ENCODE data around the gene RBM8A. TPM values are rescaled to one million over a fixed set of nuclear protein-coding genes. Genes with fewer than 3 reads are reported as not detected.

Gene RBM8A
- total and polyA plus RNA-seq, 3 donors from 2014 or later = 123 to 174 (median 158) TPM

- Histone ChIP-seq H3K36me3 (ENCODE audit: low read depth, missing control alignments) (no peaks in the 10 kb centered on the region), H3K27ac (peak overlapping the region; percentile 80 to 81), H3K9me3 (no peaks in the 10 kb centered on the region), H3K27me3 (no peaks in the 10 kb centered on the region), H3K4me1 (peaks cover 24% of the 10 kb centered on the region), H3K4me3 (peak overlapping the region in 1 of 2 donors; percentile 76)
- intact Hi-C loops (cut with DNase I; ENCODE audit: low total_unique reads) = no loop called here
- no peak for TF ChIP-seq POLR2A (IDR thresholded peaks at IDR 0.05)
- no peak for TF ChIP-seq CTCF (IDR thresholded peaks at IDR 0.05)
- DNase-seq = no peak
- 22 to 24% methylated on average over 5 of the region's 5 CpGs for WGBS, 2 donors
These were observed 36.2 kb upstream of the RBM8A start for GRCh38 chr1:145963265-145964019.

GRCh38 chr1:145962157-145963102 is 35.1 kb upstream of the RBM8A start:
- TF ChIP-seq POLR2A (IDR thresholded peaks at IDR 0.05) (no peak), CTCF (IDR thresholded peaks at IDR 0.05) (no peak)
- Histone ChIP-seq H3K27ac (peak overlapping the region; percentile 23 to 80), H3K4me1 (peaks cover 29% of the 10 kb centered on the region), H3K36me3 (ENCODE audit: low read depth, missing control alignments) (no peaks in the 10 kb centered on the region), H3K9me3 (no peaks in the 10 kb centered on the region), H3K4me3 (peak overlapping the region; percentile 55 to 68), H3K27me3 (no peaks in the 10 kb centered on the region)
- 2 to 5% methylated on average over 15 to 34 of the region's 36 CpGs for WGBS, 2 donors
- peak; percentile 62 for DNase-seq
- intact Hi-C loops (cut with DNase I; ENCODE audit: low total_unique reads) = no loop called here

GRCh38 chr1:145961425-145962156 is 34.3 kb upstream of the RBM8A start:
- DNase-seq = peak; percentile 51

GRCh38 chr1:145961109-145961424 is 33.8 kb upstream of the RBM8A start:
- Histone ChIP-seq H3K27me3 (no peaks in the 10 kb centered on the region), H3K9me3 (no peaks in the 10 kb centered on the region), H3K4me1 (peaks cover 38% of the 10 kb centered on the region), H3K27ac (peak overlapping the region; percentile 84 to 86), H3K36me3 (ENCODE audit: low read depth, missing control alignments) (no peaks in the 10 kb centered on the region), H3K4me3 (peak overlapping the region; percentile 55 to 68)
- DNase-seq = no peak
- WGBS, 2 donors = 0% methylated on average over 12 of the region's 22 CpGs; no CpG with 5 or more reads in 1 of the 2 donors
- TF ChIP-seq CTCF (IDR thresholded peaks at IDR 0.05) (no peak), POLR2A (IDR thresholded peaks at IDR 0.05) (no peak)
- intact Hi-C loops (cut with DNase I; ENCODE audit: low total_unique reads) = no loop called here

More at GRCh38 chr1:145961425-145962156, 34.3 kb upstream of the RBM8A start:
- intact Hi-C loops (cut with DNase I; ENCODE audit: low total_unique reads) = no loop called here
- peak overlapping the region; percentile 84 to 86 for H3K27ac ChIP-seq
- WGBS, 2 donors = 0 to 1% methylated on average over 5 to 53 of the region's 57 CpGs
- peaks cover 32% of the 10 kb centered on the region for H3K4me1 ChIP-seq
- H3K36me3 ChIP-seq (ENCODE audit: low read depth, missing control alignments) = no peaks in the 10 kb centered on the region
- peak overlapping the region; percentile 55 to 68 for H3K4me3 ChIP-seq
- TF ChIP-seq POLR2A (IDR thresholded peaks at IDR 0.05) (no peak), CTCF (IDR thresholded peaks at IDR 0.05) (no peak)
- no peaks in the 10 kb centered on the region for H3K27me3 ChIP-seq
- no peaks in the 10 kb centered on the region for H3K9me3 ChIP-seq
